Measurements from ENCODE around the gene SYNE3.
A peak's percentile ranks its signal among the peaks of the same experiment; 100 is the strongest.

SYNE3 gene

DNA sequence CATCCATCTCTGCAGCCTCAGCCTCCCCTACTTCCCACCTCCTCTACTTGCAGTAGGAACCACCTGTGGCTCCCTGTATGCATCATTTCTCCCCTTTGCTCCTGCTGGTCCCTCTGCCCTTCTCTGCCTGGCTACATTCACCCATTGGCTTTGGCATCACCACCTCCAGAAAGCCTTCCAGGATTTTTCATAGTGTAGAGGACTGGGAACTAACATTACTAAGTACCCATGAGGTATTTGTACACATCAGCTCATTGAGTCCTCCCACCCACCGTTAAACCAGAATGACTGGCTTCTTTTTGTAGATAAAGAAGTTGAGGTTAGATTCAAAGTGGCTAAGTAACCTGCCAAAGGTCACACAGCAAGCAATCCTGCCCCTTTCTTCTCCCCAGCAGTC, 17.1 kb downstream of the SYNE3 start:
- DNase-seq (ENCODE audit: low read depth in 2 of 2): no peak
- TF ChIP-seq, protein P1, sequence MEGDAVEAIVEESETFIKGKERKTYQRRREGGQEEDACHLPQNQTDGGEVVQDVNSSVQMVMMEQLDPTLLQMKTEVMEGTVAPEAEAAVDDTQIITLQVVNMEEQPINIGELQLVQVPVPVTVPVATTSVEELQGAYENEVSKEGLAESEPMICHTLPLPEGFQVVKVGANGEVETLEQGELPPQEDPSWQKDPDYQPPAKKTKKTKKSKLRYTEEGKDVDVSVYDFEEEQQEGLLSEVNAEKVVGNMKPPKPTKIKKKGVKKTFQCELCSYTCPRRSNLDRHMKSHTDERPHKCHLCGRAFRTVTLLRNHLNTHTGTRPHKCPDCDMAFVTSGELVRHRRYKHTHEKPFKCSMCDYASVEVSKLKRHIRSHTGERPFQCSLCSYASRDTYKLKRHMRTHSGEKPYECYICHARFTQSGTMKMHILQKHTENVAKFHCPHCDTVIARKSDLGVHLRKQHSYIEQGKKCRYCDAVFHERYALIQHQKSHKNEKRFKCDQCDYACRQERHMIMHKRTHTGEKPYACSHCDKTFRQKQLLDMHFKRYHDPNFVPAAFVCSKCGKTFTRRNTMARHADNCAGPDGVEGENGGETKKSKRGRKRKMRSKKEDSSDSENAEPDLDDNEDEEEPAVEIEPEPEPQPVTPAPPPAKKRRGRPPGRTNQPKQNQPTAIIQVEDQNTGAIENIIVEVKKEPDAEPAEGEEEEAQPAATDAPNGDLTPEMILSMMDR (IDR thresholded peaks at IDR 0.05; ENCODE audit: low read depth, low read length): no peak
- H3K4me3 ChIP-seq (replicated peaks in 1 of 2; ENCODE audit: low read depth in 2 of 2, low read length in 2 of 2): no peak overlapping the region

DNA sequence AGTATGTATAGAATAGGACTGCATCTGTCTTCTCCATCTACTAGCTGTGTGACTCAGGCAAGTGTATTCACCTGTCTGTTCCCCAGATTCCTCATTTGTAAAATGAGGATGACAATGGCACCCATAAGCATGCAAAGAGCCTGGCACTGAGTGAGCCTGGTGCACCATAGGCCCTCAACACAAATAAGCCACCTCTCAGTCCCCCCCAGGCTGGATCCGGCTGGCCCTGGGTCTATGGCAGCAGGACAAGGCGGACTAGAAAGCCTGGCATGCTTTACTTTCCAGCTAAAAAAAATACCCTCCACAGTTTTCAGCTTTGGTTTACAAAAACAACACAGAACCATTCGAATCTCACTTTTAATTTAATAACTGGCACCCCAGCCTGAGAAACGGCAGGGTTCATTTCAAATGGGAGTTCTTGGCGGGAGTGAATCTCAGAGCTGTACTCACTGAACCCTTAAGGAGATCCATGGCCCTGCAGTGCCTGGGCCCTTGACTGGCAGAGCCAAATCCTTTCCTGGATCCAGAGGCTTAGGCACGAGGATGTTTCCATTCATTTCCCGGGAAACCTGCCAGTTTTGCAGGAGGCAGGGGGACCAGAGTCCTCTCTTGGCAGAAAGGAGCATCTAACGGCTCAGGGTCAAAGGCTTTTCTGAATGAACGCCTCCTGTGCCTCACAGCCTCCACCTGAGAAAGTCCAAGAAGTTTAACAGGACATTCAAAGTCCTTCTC, 17.7 kb downstream of the SYNE3 start:
- peak in 1 of 2 donors; percentile 81 for DNase-seq (ENCODE audit: low read depth in 2 of 2)
- TF ChIP-seq, protein P1 (IDR thresholded peaks at IDR 0.05; ENCODE audit: low read depth, low read length): no peak

DNA sequence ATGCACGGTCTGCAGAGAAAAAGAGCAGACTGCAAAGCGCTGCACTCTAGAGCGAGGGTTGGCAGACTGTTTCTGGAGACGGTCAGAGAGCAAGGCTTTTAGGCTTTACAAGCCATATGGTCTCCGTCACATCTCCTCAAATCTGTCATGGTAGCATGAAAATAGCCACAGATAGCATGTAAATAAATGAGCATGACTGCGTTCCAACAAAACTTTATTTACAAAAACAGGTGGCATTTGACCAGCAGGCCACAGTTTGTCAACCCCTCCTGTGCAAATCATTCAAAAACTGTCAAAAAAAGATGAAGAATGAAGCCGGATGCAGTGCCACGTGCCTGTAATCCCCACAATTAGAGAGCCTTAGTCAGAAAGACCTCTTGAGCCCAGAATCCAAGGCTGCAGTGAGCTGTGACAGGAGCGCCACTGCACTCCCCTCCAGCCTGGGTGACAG, 18.9 kb downstream of the SYNE3 start:
- no peak overlapping the region for H3K4me3 ChIP-seq (replicated peaks in 1 of 2; ENCODE audit: low read depth in 2 of 2, low read length in 2 of 2)
- DNase-seq (ENCODE audit: low read depth in 2 of 2): no peak
- TF ChIP-seq, protein P1 (IDR thresholded peaks at IDR 0.05; ENCODE audit: low read depth, low read length): no peak

More for the DNA sequence above, 17.7 kb downstream of the SYNE3 start:
- no peak overlapping the region for H3K4me3 ChIP-seq (replicated peaks in 1 of 2; ENCODE audit: low read depth in 2 of 2, low read length in 2 of 2)

DNA sequence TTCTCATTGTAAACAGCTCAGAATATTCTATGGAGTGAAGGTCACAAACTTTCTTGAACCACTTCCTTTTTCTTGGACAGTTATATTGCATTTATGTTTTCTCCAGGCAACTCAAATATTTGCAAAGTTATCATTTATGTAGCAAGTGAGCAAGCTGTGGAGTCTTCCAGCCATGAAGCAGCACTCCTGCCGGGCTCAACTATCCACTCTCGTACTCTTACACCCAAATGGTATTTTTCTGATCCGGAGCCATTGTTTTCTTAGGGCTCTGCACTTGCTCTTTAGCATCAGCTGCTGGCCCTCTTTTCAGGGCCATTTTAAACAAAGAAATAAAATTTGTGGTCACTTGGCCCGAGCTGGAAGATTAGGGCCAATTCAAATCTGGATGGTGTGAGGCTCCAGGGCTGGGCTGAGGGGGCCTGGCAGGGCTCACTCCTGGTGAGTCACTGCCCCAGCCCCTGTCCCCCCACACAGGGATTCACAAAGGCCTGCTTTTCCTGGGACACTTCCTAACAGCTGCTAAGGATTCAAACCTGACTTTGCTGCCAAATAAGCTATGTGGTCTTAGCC, 19.7 kb downstream of the SYNE3 start:
- TF ChIP-seq, protein P1 (IDR thresholded peaks at IDR 0.05; ENCODE audit: low read depth, low read length): no peak
- H3K4me3 ChIP-seq (replicated peaks in 1 of 2; ENCODE audit: low read depth in 2 of 2, low read length in 2 of 2): no peak overlapping the region
- DNase-seq (ENCODE audit: low read depth in 2 of 2): peak; percentile 36 to 75

DNA sequence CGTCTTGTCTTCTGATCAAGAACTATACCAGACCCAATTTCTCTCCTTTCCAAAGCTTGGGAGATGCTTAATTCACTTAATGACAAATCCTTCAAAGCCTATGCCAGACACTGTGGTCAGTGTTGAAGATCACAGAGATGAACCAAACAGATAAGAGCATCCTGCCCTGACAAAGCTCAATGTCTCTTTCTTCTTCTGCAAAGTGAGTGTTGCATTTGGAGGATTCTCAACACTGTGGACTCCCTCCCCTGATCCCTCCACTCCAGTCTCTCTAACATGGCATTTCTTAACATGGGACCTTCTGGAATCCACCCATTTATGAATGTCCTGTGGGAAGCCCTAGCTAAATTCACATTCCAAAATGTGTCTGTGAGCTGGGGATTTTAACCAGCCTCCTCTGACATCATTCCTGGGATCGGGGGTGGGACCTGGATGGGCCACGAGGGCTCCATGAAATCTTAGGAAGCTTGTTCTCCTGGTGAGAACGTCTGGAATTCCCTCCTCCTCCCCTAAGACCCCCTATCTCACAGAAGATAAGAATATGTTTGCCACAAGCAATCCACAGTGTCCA, 20.3 kb downstream of the SYNE3 start:
- H3K4me3 ChIP-seq (replicated peaks in 1 of 2; ENCODE audit: low read depth in 2 of 2, low read length in 2 of 2): no peak overlapping the region
- TF ChIP-seq, protein P1 (IDR thresholded peaks at IDR 0.05; ENCODE audit: low read depth, low read length): no peak
- peak in 1 of 2 donors; percentile 70 for DNase-seq (ENCODE audit: low read depth in 2 of 2)

DNA sequence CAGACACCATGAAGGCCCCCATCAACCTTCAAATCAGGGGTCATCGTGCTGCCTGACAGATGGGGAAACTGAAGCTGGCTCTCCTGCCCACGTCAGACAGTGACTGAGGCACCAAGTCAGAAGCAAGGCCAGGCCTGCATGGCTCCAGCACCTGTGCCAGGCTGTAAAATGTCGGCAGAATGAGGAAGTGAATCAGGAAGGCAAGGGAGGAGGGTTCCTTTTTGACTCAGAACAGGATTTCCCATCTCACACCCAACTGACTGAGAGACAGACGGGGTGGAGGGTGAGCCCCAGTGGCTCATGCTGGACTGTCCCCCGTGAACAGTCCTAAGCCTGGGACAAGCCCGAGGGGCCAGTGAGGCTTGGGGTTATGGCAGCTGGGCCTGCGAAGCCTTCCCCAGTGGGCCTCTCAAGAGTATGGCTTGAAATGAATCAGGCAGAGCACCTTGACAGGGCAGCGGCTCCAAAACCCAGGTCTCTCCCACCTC, 20.9 kb downstream of the SYNE3 start:
- TF ChIP-seq, protein P1 (IDR thresholded peaks at IDR 0.05; ENCODE audit: low read depth, low read length): no peak
- no peak for DNase-seq (ENCODE audit: low read depth in 2 of 2)
- no peak overlapping the region for H3K4me3 ChIP-seq (replicated peaks in 1 of 2; ENCODE audit: low read depth in 2 of 2, low read length in 2 of 2)

Data from cardiac fibroblast (primary cell).